Right atrium auricular region (tissue), 2 donors: ENCODE data around the gene SLC22A6. TPM values are rescaled to one million over a fixed set of nuclear protein-coding genes. Genes with fewer than 3 reads are reported as not detected.

ENCODE experiments used
- DNase-seq: peaks from one replicate; pipeline ENCODE4 v3.0.0-alpha.2; 2019; ENCODE audit warnings: low spot score
- H3K27ac ChIP-seq, 2 donors: fragments of 200-600 bp; sonication (generic); 1 replicate in 1 of 2; 2 replicates in 1 of 2; pipeline ENCODE4 v1.5.1; 2016 to 2019
- H3K27me3 ChIP-seq, 2 donors: fragments of 200-600 bp; sonication (generic); one replicate each; pipeline versions ENCODE4 v1.5.1 to v1.6.0; 2017 to 2019
- H3K36me3 ChIP-seq: fragments of 200-600 bp; sonication (generic); one replicate; pipeline ENCODE4 v1.5.1; 2016
- H3K4me1 ChIP-seq, 2 donors: fragments of 200-600 bp; sonication (generic); one replicate each; pipeline versions ENCODE4 v1.5.1 to v1.6.0; 2017 to 2019
- H3K4me3 ChIP-seq, 2 donors: fragments of 200-600 bp; sonication (generic); 1 replicate in 1 of 2; 2 replicates in 1 of 2; pipeline ENCODE4 v1.5.1; 2017 to 2019; ENCODE audit warnings: mild to moderate bottlenecking in 1 of 2, moderate library complexity in 1 of 2
- H3K9me3 ChIP-seq, 2 donors: fragments of 200-600 bp; sonication (generic); one replicate each; pipeline ENCODE4 v1.5.1; 2019
- total RNA-seq, 2 donors: library from RNA; depleted of rRNA; stranded (reverse); fragments of >200 nt; gene quantifications; one replicate each; pipeline ENCODE4 v1.1.0, GENCODE V29; 2016
- TF ChIP-seq, protein P1 (sequence below), 2 donors: fragments of 200-600 bp; sonication (generic); IDR thresholded peaks; one replicate each; pipeline ENCODE4 v1.5.1; 2019; ENCODE audit warnings: antibody characterized with exemption in 2 of 2

SLC22A6 gene, protein sequence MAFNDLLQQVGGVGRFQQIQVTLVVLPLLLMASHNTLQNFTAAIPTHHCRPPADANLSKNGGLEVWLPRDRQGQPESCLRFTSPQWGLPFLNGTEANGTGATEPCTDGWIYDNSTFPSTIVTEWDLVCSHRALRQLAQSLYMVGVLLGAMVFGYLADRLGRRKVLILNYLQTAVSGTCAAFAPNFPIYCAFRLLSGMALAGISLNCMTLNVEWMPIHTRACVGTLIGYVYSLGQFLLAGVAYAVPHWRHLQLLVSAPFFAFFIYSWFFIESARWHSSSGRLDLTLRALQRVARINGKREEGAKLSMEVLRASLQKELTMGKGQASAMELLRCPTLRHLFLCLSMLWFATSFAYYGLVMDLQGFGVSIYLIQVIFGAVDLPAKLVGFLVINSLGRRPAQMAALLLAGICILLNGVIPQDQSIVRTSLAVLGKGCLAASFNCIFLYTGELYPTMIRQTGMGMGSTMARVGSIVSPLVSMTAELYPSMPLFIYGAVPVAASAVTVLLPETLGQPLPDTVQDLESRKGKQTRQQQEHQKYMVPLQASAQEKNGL
- not detected for total RNA-seq

DNA sequence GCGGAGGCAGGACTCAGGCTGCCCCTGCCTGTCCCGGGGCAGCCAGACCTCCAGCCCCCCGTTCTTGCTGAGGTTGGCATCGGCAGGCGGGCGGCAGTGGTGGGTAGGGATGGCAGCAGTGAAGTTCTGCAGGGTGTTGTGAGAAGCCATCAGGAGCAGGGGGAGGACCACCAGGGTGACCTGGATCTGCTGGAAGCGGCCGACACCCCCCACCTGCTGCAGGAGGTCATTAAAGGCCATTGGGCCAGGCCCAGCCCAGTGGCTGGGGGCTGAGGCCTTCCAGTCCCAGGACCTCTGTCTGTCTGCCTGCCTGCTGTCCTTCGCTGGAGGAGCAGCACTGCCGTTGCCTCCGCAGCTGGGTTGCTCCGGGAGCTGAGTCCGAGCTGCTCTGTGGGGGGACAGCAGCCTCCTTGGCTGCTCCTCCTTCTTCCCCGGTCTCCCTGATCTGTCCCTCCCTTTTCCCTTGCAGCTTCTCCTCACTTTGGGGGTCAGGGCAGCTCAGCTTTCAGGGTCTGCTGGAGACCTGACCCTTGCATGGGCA is at the start of gene SLC22A6:
TSS of gene SLC22A6 (minus strand) at position 517 of the 541 bp plus-strand sequence. CDS start at position 240, 277 bp downstream.
- DNase-seq, result no peak
- H3K36me3 ChIP-seq, result no peaks in the 10 kb centered on the region
- H3K4me1 ChIP-seq, result no peaks in the 10 kb centered on the region
- H3K27me3 ChIP-seq, result no peaks in the 10 kb centered on the region
- H3K9me3 ChIP-seq, result no peaks in the 10 kb centered on the region
- no peak within 1 kb of the TSS for H3K27ac ChIP-seq
- no peak within 1 kb of the TSS for H3K4me3 ChIP-seq
- TF ChIP-seq, protein P1, sequence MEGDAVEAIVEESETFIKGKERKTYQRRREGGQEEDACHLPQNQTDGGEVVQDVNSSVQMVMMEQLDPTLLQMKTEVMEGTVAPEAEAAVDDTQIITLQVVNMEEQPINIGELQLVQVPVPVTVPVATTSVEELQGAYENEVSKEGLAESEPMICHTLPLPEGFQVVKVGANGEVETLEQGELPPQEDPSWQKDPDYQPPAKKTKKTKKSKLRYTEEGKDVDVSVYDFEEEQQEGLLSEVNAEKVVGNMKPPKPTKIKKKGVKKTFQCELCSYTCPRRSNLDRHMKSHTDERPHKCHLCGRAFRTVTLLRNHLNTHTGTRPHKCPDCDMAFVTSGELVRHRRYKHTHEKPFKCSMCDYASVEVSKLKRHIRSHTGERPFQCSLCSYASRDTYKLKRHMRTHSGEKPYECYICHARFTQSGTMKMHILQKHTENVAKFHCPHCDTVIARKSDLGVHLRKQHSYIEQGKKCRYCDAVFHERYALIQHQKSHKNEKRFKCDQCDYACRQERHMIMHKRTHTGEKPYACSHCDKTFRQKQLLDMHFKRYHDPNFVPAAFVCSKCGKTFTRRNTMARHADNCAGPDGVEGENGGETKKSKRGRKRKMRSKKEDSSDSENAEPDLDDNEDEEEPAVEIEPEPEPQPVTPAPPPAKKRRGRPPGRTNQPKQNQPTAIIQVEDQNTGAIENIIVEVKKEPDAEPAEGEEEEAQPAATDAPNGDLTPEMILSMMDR (IDR thresholded peaks at IDR 0.05), result no peak

GRCh38 chr11:63032457-63032856 is 47.7 kb upstream of the SLC22A6 start:
- no peak for DNase-seq
- no peaks in the 10 kb centered on the region for H3K36me3 ChIP-seq
- H3K9me3 ChIP-seq, result peaks cover 0 to 4% of the 10 kb centered on the region in 2 donors
- H3K27me3 ChIP-seq, result no peaks in the 10 kb centered on the region
- TF ChIP-seq, protein P1 (IDR thresholded peaks at IDR 0.05), result no peak
- H3K4me1 ChIP-seq, result no peaks in the 10 kb centered on the region
- no peak overlapping the region for H3K4me3 ChIP-seq
- H3K27ac ChIP-seq, result no peak overlapping the region

DNA sequence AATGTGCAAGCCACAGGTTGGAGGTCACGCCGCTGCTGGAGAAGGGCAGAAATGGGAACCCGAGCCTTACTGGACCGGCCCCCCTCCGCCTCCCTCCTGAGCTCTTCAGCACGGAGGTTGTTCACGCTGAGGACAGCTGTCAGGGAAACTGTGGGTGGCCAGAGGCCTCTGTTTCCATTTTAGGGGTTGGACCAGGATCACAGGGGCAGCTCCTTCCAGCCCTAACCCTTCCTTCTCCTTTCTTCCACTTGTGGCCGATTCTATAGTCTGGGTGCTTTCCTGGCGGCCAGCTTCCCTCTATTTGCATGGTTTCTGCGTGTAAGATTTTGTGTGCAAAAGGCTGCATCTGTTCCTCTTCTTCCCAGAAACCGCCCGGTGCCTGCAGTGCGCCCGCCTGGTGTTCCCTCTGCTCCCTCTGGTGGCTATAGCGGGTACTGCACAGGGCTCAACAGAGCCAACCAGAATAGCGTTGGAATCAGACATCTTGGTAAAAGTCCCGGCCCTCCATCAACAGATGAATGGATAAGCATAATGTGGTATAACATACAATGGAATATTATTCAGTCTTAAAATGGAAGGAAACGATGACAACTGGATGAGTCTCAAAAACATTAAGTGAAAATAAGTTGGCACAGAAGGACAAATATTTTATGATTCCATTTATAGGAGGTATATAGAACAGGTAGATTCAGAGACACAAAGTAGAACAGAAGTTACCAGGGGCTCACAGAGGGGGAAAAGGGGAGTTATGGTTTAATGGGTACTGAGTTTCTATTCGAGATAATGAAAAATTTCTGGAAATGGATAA is 39.3 kb upstream of the SLC22A6 start:
- Histone ChIP-seq H3K4me3 (no peak overlapping the region), H3K27me3 (no peaks in the 10 kb centered on the region), H3K27ac (no peak overlapping the region)

GRCh38 chr11:63023222-63023814 is 38.6 kb upstream of the SLC22A6 start:
- H3K9me3 ChIP-seq, result no peaks in the 10 kb centered on the region
- peak; percentile 18 for DNase-seq
- no peak overlapping the region for H3K27ac ChIP-seq
- H3K4me1 ChIP-seq, result peaks cover 0 to 6% of the 10 kb centered on the region in 2 donors
- H3K27me3 ChIP-seq, result no peaks in the 10 kb centered on the region
- no peak overlapping the region for H3K4me3 ChIP-seq
- TF ChIP-seq, protein P1 (IDR thresholded peaks at IDR 0.05), result no peak
- no peaks in the 10 kb centered on the region for H3K36me3 ChIP-seq

More for the DNA sequence above, 39.3 kb upstream of the SLC22A6 start:
- H3K36me3 ChIP-seq, result no peaks in the 10 kb centered on the region
- DNase-seq, result peak; percentile 92
- TF ChIP-seq, protein P1 (IDR thresholded peaks at IDR 0.05), result peak; percentile 100
- no peaks in the 10 kb centered on the region for H3K9me3 ChIP-seq
- H3K4me1 ChIP-seq, result peaks cover 0 to 6% of the 10 kb centered on the region in 2 donors

DNA sequence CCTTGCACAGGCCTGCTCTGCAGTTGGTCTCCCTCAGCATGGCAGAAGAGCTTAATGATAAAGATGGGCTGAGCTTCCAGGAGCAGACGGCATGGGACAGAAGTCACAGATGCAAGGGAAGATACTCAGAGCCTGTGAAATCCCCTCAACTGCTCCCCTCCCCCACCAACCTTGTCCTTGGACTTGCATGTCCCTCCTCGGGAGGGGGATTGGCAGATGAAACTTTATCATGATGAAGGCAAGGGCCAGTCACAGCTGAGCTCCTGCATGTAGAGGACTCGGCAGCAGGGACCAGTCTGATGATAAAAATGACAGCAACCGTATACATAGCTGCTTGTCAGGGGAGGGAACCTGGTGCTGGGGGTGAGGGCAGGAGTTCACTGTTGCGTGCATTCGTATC is 37.7 kb upstream of the SLC22A6 start:
- DNase-seq, result peak; percentile 23
- TF ChIP-seq, protein P1 (IDR thresholded peaks at IDR 0.05), result no peak
- no peak overlapping the region for H3K27ac ChIP-seq

More for the DNA sequence above, 37.7 kb upstream of the SLC22A6 start:
- Histone ChIP-seq H3K4me1 (peaks cover 0 to 6% of the 10 kb centered on the region in 2 donors), H3K36me3 (no peaks in the 10 kb centered on the region), H3K27me3 (no peaks in the 10 kb centered on the region), H3K9me3 (no peaks in the 10 kb centered on the region), H3K4me3 (no peak overlapping the region)
